Measurements from ENCODE around the gene EHBP1. TPM values are rescaled to one million over a fixed set of nuclear protein-coding genes. Genes with fewer than 3 reads are reported as not detected.

EHBP1 gene
- total RNA-seq, 2 experiments from 2014 or later = 21.4 to 22.3 TPM

DNA sequence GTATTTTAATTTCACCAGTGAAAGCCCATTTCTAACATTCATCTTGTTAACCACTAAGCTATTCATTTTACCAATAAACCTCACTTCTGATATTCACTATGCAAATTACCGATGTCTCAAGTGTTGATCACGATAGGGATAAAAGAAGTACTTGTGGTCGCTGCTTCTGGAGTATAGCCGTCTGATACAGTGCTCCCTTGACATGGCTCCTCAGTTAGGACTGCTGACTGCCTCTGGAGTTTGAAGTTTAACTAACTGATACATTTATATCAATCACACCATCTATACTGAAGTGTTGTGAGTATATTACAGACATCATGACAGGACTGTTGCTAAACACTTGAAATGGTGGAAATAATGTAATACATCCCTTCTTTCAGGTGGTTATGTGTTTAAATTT is 95.6 kb downstream of the EHBP1 start:
- ChIA-PET CTCF (no interaction called here), POLR2A (no interaction called here)
- no peak overlapping the region for H3K27ac ChIP-seq (ENCODE audit: low read depth in 1 of 2, low read length in 2 of 2)
- ATAC-seq (ENCODE audit: poor library complexity) (no peak), DNase-seq (no peak)
- Mint-ChIP-seq H3K27me3 (no peaks in the 10 kb centered on the region), H3K36me3 (ENCODE audit: low read depth) (peaks cover 20% of the 10 kb centered on the region), H3K27ac (no peak overlapping the region), H3K4me3 (peak overlapping the region; percentile 18), H3K9me3 (no peaks in the 10 kb centered on the region), H3K4me1 (ENCODE audit: low read depth) (peaks cover 36% of the 10 kb centered on the region)
- H3K4me1 ChIP-seq (ENCODE audit: insufficient read depth, low read length) = no peaks in the 10 kb centered on the region
- TF ChIP-seq, protein P1, sequence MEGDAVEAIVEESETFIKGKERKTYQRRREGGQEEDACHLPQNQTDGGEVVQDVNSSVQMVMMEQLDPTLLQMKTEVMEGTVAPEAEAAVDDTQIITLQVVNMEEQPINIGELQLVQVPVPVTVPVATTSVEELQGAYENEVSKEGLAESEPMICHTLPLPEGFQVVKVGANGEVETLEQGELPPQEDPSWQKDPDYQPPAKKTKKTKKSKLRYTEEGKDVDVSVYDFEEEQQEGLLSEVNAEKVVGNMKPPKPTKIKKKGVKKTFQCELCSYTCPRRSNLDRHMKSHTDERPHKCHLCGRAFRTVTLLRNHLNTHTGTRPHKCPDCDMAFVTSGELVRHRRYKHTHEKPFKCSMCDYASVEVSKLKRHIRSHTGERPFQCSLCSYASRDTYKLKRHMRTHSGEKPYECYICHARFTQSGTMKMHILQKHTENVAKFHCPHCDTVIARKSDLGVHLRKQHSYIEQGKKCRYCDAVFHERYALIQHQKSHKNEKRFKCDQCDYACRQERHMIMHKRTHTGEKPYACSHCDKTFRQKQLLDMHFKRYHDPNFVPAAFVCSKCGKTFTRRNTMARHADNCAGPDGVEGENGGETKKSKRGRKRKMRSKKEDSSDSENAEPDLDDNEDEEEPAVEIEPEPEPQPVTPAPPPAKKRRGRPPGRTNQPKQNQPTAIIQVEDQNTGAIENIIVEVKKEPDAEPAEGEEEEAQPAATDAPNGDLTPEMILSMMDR (IDR thresholded peaks at IDR 0.05) = no peak
- H3K4me3 ChIP-seq (ENCODE audit: low read length) = no peak overlapping the region
- intact Hi-C loops (cut with DNase I, micrococcal nuclease) = no loop called here
- H3K27me3 ChIP-seq (ENCODE audit: control insufficient read depth in 1 of 2, insufficient read depth in 2 of 2, low read length in 2 of 2) = no peaks in the 10 kb centered on the region
- no peaks in the 10 kb centered on the region for H3K36me3 ChIP-seq (ENCODE audit: insufficient read depth, low read length)
- peaks cover 0 to 4% of the 10 kb centered on the region in 2 experiments for H3K9me3 ChIP-seq (ENCODE audit: control insufficient read depth in 1 of 2, insufficient read depth in 1 of 2, low read length in 2 of 2)

DNA sequence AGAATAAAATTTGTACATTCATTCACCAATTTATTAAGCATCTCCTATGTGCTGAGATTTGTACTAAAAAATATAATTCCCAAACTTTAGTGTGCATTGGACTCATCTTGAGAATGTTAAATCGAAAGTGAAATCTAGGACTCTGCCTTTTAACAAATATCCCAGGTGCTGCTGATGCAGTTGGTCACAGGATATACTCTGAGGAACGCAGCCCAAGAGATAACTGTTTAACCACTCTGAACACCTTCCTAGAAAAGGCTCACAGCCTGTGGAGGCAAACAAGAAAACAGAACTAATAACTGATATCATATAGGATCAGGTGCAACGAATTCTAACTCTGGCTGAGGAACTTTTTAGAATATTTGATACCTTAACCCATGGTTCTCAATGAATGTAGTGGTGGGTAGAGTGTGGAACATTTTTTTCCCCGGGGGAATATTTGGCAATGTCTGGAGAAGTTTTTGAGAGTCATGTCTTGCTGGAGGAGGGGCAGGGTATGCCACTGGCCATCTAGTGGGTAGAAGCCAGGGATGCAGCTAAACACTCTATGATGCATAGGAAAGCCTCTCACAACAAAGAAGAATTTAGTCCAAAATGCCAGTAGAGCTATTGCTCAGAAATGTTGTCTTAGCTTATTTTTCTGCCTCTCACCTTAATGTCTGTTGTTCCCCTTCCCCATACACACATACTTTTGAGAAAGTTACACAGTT is 96.5 kb downstream of the EHBP1 start:
- TF ChIP-seq, protein P1 (IDR thresholded peaks at IDR 0.05) = no peak
- Histone ChIP-seq H3K4me1 (ENCODE audit: insufficient read depth, low read length) (no peaks in the 10 kb centered on the region), H3K4me3 (ENCODE audit: low read length) (peak overlapping the region; percentile 12), H3K36me3 (ENCODE audit: insufficient read depth, low read length) (no peaks in the 10 kb centered on the region), H3K9me3 (ENCODE audit: control insufficient read depth in 1 of 2, insufficient read depth in 1 of 2, low read length in 2 of 2) (peaks cover 0 to 6% of the 10 kb centered on the region in 2 experiments), H3K27ac (ENCODE audit: low read depth in 1 of 2, low read length in 2 of 2) (no peak overlapping the region), H3K27me3 (ENCODE audit: control insufficient read depth in 1 of 2, insufficient read depth in 2 of 2, low read length in 2 of 2) (no peaks in the 10 kb centered on the region)
- Mint-ChIP-seq H3K27ac (no peak overlapping the region), H3K27me3 (no peaks in the 10 kb centered on the region), H3K36me3 (ENCODE audit: low read depth) (peaks cover 29% of the 10 kb centered on the region), H3K4me3 (peak overlapping the region; percentile 18), H3K9me3 (no peaks in the 10 kb centered on the region), H3K4me1 (ENCODE audit: low read depth) (peaks cover 36% of the 10 kb centered on the region)
- ChIA-PET POLR2A (no interaction called here), CTCF (no interaction called here)
- ATAC-seq (ENCODE audit: poor library complexity) = peak; percentile 39
- DNase-seq = peak in 1 of 14 experiments; percentile 40
- intact Hi-C loops (cut with DNase I, micrococcal nuclease) = no loop called here

DNA sequence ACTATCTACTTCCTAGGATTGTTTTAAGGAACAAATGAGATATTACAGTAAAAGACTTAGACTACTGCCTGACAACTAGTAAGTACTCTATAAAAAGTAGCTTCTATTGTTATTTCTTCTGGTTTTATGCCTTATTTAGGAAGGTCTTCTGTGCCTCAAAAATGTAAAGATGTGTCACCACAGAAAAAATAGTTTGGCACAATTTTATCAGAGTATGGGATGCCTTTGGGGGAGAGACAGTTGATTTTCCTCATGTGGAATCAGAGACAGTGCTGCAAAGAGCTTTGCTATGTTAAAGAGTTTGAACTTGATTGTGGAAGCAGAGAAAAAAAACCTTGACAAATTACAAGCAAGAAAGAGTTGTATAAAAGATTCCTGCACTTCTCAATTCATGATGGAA is 98.4 kb downstream of the EHBP1 start:
- Mint-ChIP-seq H3K27me3 (no peaks in the 10 kb centered on the region), H3K27ac (no peak overlapping the region), H3K4me1 (ENCODE audit: low read depth) (peaks cover 32% of the 10 kb centered on the region), H3K4me3 (no peak overlapping the region), H3K9me3 (peaks cover 3% of the 10 kb centered on the region), H3K36me3 (ENCODE audit: low read depth) (peaks cover 43% of the 10 kb centered on the region)
- H3K36me3 ChIP-seq (ENCODE audit: insufficient read depth, low read length) = no peaks in the 10 kb centered on the region
- no peaks in the 10 kb centered on the region for H3K4me1 ChIP-seq (ENCODE audit: insufficient read depth, low read length)
- intact Hi-C loops (cut with DNase I, micrococcal nuclease) = no loop called here
- ChIA-PET CTCF (no interaction called here), POLR2A (no interaction called here)
- DNase-seq = no peak
- peaks cover 4 to 11% of the 10 kb centered on the region in 2 experiments for H3K9me3 ChIP-seq (ENCODE audit: control insufficient read depth in 1 of 2, insufficient read depth in 1 of 2, low read length in 2 of 2)
- no peak overlapping the region for H3K27ac ChIP-seq (ENCODE audit: low read depth in 1 of 2, low read length in 2 of 2)
- ATAC-seq (ENCODE audit: poor library complexity) = no peak
- H3K4me3 ChIP-seq (ENCODE audit: low read length) = no peak overlapping the region
- no peaks in the 10 kb centered on the region for H3K27me3 ChIP-seq (ENCODE audit: control insufficient read depth in 1 of 2, insufficient read depth in 2 of 2, low read length in 2 of 2)
- TF ChIP-seq, protein P1 (IDR thresholded peaks at IDR 0.05) = no peak

Data from CD4-positive, alpha-beta T cell (primary cell).